ENCODE data around the gene MT1A.

DNA sequence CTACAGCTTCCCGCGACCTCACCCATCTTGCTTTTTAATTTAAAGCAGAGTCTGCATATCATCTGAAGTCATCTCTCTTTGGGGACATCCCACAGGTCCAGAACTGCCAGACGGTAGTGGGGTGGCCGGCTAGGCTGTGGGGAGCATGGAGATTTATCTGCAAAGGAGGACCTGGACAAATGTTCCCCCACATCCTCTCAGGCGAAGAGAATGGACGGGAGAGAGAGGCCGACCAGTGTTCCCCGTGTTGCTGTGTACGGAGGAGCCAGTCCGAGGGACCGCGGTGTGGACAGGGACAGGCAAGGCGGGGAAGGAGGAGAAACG, 6.7 kb upstream of the MT1A start:
- TF ChIP-seq POLR2A (IDR thresholded peaks at IDR 0.05; ENCODE audit: low read length) = no peak
- no peak for TF ChIP-seq GATA1 (IDR thresholded peaks at IDR 0.05; ENCODE audit: low read depth, low read length)

Data from erythroblast (primary cell).